ENCODE data around the gene VASH1. TPM values are rescaled to one million over a fixed set of nuclear protein-coding genes. Genes with fewer than 3 reads are reported as not detected.
"Not testable (repeated sequence)": the region's sequence is repeated elsewhere in the genome, so short reads cannot be mapped to it uniquely, and the experiment has no call there.

The VASH1 gene
- total RNA-seq, 2 donors from 2014 or later: 27.0 to 142 TPM

DNA sequence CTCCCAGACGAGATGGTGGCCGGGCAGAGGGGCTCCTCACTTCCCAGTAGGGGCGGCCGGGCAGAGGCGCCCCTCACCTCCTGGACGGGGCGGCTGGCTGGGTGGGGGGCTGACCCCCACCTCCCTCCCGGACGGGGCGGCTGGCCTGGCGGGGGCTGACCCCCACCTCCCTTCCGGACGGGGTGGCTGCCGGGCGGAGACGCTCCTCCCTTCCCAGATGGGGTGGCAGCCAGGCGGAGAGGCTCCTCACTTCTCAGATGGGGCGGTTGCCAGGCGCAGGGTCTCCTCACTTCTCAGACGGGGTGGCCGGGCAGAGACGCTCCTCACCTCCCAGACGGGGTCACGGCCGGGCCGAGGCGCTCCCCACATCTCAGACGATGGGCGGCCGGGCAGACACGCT, 26.8 kb upstream of the VASH1 start:
- DNase-seq; ATAC-seq; intact Hi-C loops (cut with DNase I): not testable (repeated sequence)

DNA sequence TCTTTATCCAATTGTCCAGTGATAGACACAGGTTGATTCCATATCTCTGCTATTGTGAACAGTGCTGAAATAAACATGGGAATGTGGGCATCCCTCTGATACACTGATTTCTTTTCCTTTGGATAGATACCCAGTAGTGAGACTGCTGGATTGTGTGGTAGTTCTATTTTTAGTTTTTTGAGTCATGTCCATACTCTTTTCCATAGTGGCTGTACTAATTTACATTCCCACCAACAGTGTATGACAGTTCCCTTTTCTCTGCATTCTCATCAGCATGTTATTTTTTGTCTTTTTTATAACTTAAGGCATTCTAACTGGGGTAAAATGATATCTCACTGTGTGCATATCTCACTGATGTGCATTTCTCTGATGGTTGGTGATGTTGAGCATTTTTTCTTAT, 24.8 kb upstream of the VASH1 start:
- no peak for DNase-seq
- peak in 1 of 2 donors; percentile 17 for ATAC-seq
- intact Hi-C loops (cut with DNase I): no loop called here

DNA sequence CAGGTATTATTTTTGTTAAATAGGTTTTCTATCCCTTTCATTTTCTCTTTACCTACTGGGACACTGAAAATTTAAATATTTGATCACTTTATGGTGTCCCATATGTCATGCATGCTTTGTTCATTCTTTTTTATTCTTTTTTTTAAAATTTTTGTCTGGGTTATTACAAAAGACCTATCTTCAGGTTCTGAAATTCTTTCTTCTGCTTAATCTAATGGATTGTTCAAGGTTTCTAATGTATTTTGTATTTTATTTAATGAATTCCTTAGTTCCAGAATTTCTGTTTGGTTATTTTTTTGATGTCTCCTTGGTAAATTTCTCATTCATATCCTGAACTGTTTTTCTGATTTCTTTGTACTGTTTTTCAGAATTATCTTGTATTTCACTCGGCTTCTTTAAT, 20.2 kb upstream of the VASH1 start:
- intact Hi-C loops (cut with DNase I): no loop called here
- DNase-seq (no peak), ATAC-seq (no peak)

DNA sequence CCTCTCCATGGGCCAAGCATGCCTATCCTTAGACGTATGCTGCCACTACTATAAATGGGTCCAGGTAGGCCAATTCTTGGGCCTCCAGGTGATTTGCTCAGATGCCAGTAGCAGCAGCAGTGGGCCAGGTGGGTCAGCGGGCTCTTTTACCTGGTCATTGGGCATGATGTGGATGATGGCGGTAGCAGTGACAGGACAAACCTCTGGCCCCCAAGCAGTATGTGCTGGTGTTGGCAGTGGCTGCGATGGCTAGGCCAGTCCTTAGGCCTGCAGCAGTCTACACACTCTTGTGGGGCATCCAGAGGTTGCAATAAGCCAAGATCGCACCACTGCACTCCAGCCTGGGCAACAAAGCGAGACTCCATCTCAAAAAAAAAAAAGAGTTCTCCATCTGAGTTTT, 19.1 kb upstream of the VASH1 start:
- no peak for DNase-seq
- intact Hi-C loops (cut with DNase I): no loop called here
- no peak for ATAC-seq

DNA sequence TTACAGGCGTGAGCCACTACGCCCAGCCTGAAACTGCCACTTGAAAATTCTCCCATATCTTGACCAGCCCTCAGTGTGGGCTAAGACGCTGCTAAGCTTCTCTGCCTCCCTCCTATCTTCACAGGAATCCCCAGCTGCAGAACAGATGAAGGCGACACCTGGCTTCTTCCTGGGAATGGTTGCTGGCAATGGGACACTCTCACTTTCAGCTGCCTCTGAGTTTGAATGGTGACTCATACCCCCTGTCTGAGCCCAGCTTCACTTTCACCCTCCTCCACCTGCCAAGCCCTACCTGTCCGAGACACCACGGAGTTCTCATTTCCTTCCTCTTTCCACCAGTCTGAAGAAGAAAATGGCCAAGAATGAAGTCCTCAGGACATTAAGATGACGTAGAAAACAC, 18.3 kb upstream of the VASH1 start:
- intact Hi-C loops (cut with DNase I): no loop called here
- ATAC-seq (peak in 1 of 2 donors; percentile 72), DNase-seq (no peak)

DNA sequence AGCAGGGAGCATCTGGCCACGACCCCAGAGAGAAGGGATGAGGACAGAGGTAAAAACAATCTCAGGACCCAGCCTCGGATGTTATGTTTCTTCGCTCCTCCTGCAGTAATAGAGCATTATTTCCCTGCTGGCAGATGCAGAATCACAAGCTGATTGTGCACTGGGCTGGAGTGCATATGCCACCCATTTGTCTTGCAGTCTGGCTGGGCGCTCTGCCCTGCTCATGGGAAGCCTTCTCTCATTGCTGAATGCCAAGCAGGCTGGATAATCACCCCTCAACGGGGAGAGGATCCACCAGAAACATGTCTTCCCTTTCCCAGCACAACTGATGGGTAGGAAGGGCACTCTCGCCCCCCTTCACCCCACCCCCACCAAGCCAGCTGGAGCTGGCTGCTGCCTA, 8.5 kb upstream of the VASH1 start:
- intact Hi-C loops (cut with DNase I): no loop called here
- DNase-seq: no peak
- ATAC-seq: no peak

DNA sequence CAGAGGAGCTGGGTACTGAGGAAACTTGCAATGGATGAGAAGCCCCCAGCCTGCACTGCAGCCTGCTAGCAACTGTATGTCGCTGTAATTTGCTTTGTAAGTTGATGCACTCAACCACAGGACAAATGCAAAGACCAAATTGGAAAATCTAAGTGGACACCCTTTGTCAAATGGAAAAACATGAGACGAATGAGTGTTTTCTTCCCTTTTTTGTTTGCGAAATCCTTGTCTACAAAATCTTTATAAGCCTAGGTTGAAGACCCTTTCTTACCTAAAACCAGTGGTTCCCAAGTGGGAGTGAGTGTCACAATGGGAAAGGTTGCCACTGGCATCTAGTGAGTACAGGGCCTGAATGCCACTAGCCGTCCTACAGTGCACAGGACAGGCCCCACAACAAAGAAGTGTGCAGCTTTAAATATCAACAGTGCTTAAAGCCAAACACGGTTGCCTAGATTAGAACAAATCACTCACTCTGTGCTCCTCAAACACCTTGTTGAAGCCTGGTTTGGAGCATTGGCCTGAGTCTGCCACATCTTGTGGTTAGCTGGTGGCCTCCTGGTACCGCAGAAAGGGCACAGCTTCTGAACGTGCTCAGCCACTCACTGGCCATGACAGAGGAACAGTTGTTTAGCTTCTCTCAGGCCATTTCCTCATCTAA, 7.6 kb upstream of the VASH1 start:
- ATAC-seq (peak; percentile 45 to 48), DNase-seq (no peak)
- intact Hi-C loops (cut with DNase I): no loop called here

DNA sequence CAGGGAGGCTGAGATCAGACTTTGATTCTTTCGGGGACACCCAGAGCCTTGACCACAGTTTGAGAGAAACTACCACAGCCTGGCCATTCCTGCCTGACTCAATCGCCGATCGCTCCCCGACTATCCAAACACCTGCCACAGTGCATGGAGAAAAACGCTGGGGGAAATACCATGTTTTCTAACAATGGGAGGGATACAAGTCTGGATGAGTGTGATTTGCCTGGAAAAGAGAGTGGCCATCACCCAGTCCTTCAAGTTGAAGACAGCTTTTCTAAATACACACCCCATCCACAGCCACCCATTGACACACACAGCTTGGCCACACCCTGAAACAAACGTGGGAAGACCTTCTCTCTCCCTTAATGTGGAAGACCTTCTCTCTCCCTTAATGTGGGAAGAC, 6.7 kb upstream of the VASH1 start:
- no peak for ATAC-seq
- intact Hi-C loops (cut with DNase I): no loop called here

DNA sequence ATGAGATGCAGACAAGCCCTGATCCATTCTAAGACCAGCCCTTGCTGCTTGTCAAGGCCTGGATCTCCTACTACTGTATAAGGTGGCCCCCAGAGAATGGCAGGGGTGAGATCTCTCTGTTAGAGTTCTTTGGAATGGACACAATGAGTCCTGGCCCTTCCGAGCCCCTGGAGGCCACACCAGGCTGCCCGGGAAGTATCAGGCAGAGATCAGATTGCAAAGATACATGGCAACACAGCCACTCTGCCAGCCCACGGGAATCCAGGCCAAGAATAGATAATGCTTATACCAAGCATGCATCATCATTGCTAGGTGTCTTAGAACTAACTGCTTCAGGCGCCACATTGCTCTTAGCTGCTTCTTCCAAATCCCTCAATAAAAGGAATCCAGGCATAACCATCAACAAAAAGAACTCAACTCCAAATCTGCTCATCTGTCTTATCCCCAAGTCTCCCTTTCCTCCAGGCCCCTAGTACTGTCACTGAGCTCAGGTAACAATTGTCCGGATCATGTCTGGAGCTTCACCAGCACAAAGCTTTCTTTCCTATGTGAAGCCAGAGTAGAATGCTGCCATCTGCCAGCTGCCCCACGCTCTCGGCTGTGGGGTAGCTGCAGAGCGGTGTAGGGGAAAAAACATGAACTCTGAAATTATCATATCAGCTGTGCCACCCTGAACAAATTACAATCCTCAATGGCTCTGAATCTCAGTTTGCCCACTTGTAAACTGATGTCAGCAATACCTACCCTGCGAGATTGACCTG, 5.5 kb upstream of the VASH1 start:
- intact Hi-C loops (cut with DNase I): no loop called here
- DNase-seq (no peak), ATAC-seq (no peak)

More for the DNA sequence above, 6.7 kb upstream of the VASH1 start:
- no peak for DNase-seq

DNA sequence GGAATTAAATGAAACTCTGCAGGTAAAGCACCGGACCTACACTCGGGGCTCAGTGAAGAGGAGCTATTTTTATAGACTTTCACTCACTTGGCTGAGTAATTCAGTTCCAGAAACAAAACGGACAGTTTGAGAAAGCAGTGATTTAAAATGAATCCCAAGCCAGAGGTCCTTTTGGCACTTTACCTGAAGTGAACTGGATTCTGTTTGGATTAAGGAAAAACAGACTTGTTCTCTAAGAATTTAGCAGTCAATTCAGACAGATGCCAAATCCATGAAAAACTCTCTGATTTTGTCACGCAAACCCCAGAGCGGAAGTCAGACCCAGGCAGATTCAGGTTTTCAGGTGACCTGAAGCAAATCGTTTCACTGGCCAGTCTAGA, 4.9 kb upstream of the VASH1 start:
- no peak for DNase-seq
- ATAC-seq: no peak

DNA sequence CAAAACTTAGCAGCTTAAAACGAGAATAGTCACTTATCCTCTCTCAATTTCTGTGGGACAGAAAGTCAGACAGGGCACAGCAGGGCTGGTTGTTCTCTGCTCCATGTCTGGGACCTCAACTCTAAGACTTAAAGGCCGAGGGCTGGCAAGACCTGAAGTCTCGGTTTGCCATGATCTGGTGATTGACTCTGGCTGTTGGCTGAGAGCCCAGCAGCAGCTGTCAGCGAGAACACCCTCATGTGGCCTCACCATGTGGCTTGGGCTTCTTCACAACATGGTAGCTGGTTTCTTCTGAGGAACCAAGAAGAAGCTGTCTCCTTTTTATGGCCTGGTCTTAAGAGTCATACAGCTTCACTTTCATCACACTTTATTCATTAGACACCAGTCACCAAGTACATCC, 1.7 kb upstream of the VASH1 start:
- intact Hi-C loops (cut with DNase I): no loop called here
- ATAC-seq: no peak

More for the DNA sequence above, 4.9 kb upstream of the VASH1 start:
- intact Hi-C loops (cut with DNase I): no loop called here

DNA sequence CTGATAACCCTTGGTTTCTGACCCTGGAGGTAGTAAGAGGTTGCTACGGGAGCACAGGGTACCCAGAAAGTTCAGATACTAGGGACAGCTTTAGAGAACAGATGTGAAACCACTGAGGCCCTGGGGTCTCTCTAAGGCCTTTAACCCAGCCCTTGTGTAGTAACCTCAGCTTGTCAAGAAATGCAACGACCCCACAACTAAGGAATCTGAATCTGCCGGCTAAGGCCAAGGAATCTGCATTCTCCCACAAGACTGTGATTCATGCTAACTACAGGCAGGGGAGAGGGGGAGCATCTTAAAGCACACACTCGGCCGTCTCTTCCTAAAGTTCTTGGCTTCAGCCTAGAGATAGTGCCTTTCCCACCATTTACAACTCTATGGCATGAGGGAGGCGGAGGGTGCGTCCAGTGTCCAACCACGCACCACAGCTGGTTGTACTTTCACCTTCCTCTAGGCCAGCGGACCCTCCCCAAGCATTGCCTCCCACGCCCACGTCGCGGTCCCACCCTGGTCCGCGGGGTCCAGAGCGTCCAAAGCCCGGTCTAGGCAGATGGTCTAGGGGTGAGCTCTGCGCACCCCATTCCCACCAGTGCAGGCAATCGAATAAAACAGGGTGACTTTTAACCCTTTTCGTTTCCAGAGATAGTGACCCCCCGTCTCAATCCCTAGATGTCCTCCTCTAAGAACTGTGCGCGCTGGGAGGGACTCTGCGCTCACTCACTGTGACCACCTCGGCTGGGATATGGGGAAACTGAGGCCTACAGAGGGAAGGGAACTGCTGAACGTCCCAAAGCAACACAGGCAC, 735 bp upstream of the VASH1 start:
- intact Hi-C loops (cut with DNase I): no loop called here
- DNase-seq (peak; percentile 26), ATAC-seq (peak in 1 of 2 donors; percentile 1)

More for the DNA sequence above, 1.7 kb upstream of the VASH1 start:
- DNase-seq: peak; percentile 40

DNA sequence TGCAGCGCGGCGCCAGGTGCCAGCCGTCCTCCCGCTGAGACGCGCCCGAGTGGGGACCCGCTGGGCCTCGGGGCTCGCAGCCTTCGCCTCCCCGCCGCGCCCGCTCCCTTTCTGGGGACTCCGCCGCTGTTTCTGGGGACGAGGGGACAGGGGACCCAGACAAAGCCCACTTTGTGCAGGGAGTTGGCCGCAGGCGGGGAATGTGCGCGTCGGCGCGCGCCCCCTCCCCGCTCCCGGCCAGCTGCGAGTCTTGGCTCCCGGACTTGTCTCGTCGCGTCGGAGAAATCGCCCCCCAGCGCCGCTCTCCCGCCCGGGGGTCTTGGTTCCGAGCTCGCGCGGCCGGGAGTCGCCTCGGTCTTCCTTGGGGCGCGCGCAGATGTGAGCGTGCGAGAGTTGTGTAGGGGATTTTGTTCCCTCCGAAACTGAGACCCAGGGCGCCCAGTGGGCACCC, 717 bp downstream of the VASH1 start:
- intact Hi-C loops (cut with DNase I): no loop called here
- DNase-seq (no peak), ATAC-seq (peak; percentile 0 to 5)

DNA sequence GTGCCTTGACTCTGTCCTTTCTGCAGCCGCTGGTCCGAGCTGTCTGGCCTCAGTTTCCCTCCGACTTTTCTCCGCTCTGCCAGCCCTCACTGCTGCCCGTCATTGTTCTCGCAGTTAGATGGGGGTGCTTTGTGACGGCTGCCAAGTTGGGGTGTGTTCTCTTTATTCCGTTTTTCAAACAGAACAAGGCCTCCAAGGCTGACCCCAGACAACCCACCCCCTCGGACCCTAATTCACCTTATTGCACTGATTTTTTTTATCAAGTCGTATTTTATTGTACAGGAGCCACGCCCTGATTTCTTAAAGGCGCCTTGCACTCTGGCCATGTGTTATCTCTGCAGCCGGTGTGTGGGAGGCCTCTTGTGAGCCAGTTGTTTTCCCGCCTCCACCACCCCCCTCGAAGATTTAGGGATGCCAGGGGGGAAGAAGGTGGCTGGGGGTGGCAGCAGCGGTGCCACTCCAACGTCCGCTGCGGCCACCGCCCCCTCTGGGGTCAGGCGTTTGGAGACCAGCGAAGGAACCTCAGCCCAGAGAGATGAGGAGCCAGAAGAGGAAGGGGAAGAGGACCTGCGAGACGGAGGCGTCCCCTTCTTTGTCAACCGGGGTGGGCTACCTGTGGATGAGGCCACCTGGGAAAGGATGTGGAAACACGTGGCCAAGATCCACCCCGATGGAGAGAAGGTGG, 1.3 kb downstream of the VASH1 start:
- DNase-seq (peak; percentile 54), ATAC-seq (peak in 1 of 2 donors; percentile 22)
- intact Hi-C loops (cut with DNase I): no loop called here

DNA sequence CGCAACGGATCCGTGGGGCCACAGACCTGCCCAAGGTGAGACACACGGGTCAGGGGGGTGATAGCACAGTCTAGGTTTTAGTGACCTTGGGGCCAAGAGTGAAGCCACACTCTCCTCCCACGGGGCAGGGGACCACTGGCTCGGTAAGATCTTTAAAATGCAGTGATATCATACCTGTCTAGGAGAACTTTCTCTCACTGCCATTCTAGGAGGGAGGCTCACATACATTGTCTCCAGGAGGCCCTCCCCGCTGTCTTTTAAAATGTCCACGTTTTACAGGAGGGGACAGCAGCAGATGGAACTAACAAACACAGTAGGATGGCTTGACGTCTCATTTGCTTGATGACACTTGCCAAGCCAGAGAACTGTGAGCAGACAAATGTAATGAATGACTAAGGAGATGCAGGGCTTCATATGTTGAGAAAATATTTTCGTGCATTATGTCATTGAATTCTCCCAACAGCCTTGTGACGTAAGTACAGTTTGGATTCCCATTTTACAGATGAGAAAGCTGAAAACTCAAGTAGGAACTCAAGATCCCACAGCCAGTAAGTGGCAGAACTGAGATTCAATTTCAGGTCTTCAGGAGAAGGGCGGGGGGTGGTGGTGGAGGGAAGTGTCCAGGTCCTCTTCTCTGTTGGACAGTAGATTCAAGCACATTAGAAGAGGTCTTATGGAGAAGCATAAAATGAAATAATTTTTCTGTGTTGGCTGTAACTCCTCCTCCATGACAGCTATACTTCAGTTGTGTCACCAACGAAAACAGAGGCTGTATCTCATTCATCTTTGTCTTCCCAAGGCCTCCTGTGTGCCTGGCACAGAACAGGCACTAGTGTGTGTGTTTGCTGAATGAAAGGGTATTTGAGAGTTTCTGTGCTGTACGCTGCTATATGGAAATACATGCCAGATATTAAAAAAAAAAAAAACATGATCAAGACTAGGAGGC, 2.1 kb downstream of the VASH1 start:
- DNase-seq (peak; percentile 10), ATAC-seq (no peak)
- intact Hi-C loops (cut with DNase I): no loop called here

DNA sequence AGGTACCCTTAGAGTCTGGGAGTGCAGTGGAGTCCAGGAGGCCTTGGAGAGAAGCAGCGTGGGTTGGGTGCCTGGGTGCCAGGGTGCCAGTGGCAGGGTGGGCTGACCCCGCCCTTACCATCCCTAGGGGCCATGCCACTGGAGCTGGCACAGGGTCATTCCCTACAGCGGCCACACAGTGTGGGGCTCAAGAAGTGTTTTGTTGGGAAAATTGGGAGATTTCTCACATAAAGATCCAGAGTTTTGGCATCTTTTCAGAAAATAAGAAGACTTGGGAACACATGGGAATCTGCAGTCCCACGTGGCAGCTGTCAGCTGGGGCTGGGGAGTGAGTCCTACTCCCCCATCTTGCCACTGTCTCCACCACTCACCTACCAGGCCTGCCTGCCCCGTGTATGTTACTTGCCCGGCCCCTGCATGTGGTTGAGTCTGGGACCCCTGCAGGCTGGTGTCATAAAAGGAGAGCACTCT, 4.2 kb downstream of the VASH1 start:
- ATAC-seq (no peak), DNase-seq (peak; percentile 17)
- intact Hi-C loops (cut with DNase I): no loop called here

DNA sequence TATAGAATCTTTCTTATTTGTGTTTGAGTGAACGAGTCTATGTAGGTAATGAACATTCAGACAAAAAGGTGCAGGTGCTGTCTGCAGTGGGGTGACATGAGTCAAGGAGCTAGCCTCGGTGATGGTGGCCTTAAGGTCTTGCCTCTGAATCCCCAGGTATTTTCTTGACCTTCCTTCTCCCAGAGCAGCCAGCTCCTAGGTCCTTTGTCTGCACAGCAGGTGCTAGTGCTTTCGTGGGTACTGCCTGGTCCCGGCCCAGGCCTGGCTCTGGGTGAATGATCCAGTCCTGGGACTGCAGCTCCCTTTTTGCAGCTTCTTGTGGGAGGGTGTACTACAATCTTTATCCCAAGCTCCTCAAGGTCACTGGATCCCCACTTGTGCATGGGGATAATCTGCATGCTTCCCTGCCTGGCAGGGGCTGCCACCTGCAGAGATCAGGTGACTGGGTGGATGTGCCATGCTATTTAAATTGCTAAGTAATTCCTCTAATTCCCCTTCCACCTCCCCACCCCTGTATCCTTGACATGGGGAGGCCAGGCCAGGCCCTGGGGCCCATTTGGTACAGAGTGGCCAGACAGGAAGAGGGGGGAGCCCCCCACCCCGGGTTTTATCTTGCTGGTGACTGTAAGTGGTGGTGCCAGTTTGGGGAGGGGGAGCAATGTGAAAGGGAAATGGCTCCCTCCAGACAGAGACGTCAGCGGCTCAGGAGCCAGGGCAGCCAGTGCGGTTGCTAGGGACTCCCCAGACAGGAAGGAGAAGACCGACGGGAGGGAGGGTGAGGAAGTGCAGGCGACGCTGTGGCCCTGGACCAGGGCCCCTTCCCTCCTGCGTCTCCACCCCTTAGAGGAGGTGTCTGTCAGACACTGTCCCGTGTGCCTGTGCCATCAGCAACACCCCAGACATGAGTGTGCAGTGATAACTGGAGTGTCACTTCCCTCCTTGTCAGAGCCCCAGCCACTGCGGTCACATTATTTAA, 6.7 kb downstream of the VASH1 start:
- peak; percentile 85 to 88 for ATAC-seq
- intact Hi-C loops (cut with DNase I): no loop called here

More for the DNA sequence above, 6.7 kb downstream of the VASH1 start:
- DNase-seq: peak; percentile 88

All from left cardiac atrium (tissue), 4 donors.